H9 (cell line): ENCODE data around the gene MARF1. TPM values are rescaled to one million over a fixed set of nuclear protein-coding genes. Genes with fewer than 3 reads are reported as not detected.

Source experiments
- DNase-seq: peaks from one replicate; pipeline ENCODE4 v3.0.0-alpha.2; 2017
- H2AFZ ChIP-seq: one replicate; pipeline ENCODE4 v1.6.1; 2013; ENCODE audit warnings: mild to moderate bottlenecking, low read length, control low read depth, moderate library complexity
- H2AK5ac ChIP-seq: 2 replicates; pipeline ENCODE4 v1.6.1; 2013; ENCODE audit warnings: low read length, control low read depth, mixed read lengths; ENCODE audit not compliant: insufficient read length
- H2BK120ac ChIP-seq: one replicate; pipeline ENCODE4 v1.6.1; 2013; ENCODE audit warnings: low read depth, mild to moderate bottlenecking, low read length, control low read depth, inconsistent platforms; ENCODE audit not compliant: poor library complexity, severe bottlenecking
- H2BK12ac ChIP-seq: 2 replicates; pipeline ENCODE4 v1.6.1; 2013; ENCODE audit warnings: low read length, control low read depth, mixed read lengths, low read depth; ENCODE audit not compliant: insufficient read length
- H2BK15ac ChIP-seq: 2 replicates; pipeline ENCODE4 v1.6.1; 2013; ENCODE audit warnings: low read depth, low read length, control low read depth
- H2BK20ac ChIP-seq: one replicate; pipeline ENCODE4 v1.6.1; 2013; ENCODE audit warnings: low read depth, mild to moderate bottlenecking, low read length, control low read depth, inconsistent platforms; ENCODE audit not compliant: poor library complexity, severe bottlenecking
- H2BK5ac ChIP-seq: 2 replicates; pipeline ENCODE4 v1.6.1; 2013; ENCODE audit warnings: low read length, control low read depth, mixed read lengths; ENCODE audit not compliant: insufficient read length
- H3K14ac ChIP-seq: 2 replicates; pipeline ENCODE4 v1.6.1; 2013; ENCODE audit warnings: low read length, control low read depth; ENCODE audit not compliant: insufficient read depth
- H3K18ac ChIP-seq: 2 replicates; pipeline ENCODE4 v1.6.1; 2013; ENCODE audit warnings: low read depth, mild to moderate bottlenecking, mixed read lengths, low read length, control low read depth; ENCODE audit not compliant: insufficient read length
- H3K23ac ChIP-seq: 2 replicates; pipeline ENCODE4 v1.6.1; 2013; ENCODE audit warnings: low read length, control low read depth, mixed read lengths, low read depth; ENCODE audit not compliant: insufficient read length
- H3K23me2 ChIP-seq: 2 replicates; pipeline ENCODE4 v1.6.1; 2013; ENCODE audit warnings: low read depth, mild to moderate bottlenecking, mixed read lengths, low read length, control low read depth; ENCODE audit not compliant: insufficient read length, poor library complexity, severe bottlenecking
- H3K27ac ChIP-seq: 2 replicates; pipeline ENCODE4 v1.5.1; 2013; ENCODE audit warnings: low read length, control low read depth, mixed read lengths, low read depth; ENCODE audit not compliant: insufficient read length
- H3K27me3 ChIP-seq: 2 replicates; pipeline ENCODE4 v1.6.1; 2013; ENCODE audit warnings: low read length, control low read depth, inconsistent platforms; ENCODE audit not compliant: insufficient read depth
- H3K4ac ChIP-seq: 2 replicates; pipeline ENCODE4 v1.6.1; 2013; ENCODE audit warnings: low read depth, mild to moderate bottlenecking, control low read depth, inconsistent platforms, low read length, moderate library complexity
- H3K4me1 ChIP-seq: 2 replicates; pipeline ENCODE4 v1.6.1; 2013; ENCODE audit warnings: low read length, control low read depth, inconsistent platforms; ENCODE audit not compliant: insufficient read depth
- H3K4me2 ChIP-seq: 2 replicates; pipeline ENCODE4 v1.6.1; 2013; ENCODE audit warnings: low read length, control low read depth, mixed read lengths; ENCODE audit not compliant: insufficient read length, insufficient read depth
- H3K56ac ChIP-seq: 2 replicates; pipeline ENCODE4 v1.6.1; 2013; ENCODE audit warnings: low read depth, mild to moderate bottlenecking, mixed read lengths, low read length, control low read depth; ENCODE audit not compliant: insufficient read length
- H3K79me1 ChIP-seq: 2 replicates; pipeline ENCODE4 v1.6.1; 2013; ENCODE audit warnings: low read depth, mild to moderate bottlenecking, moderate library complexity, low read length, control low read depth, inconsistent platforms; ENCODE audit not compliant: insufficient read depth, poor library complexity, severe bottlenecking
- H3K79me2 ChIP-seq: 2 replicates; pipeline ENCODE4 v1.6.1; 2013; ENCODE audit warnings: low read length, control low read depth, inconsistent platforms; ENCODE audit not compliant: insufficient read depth
- H3K9ac ChIP-seq: 2 replicates; pipeline ENCODE4 v1.6.1; 2013; ENCODE audit warnings: low read length, control low read depth, mixed read lengths; ENCODE audit not compliant: insufficient read length; ENCODE audit errors: extremely low read depth
- H3K9me3 ChIP-seq: one replicate; pipeline ENCODE4 v1.6.1; 2013; ENCODE audit warnings: low read depth, low read length, inconsistent platforms; ENCODE audit not compliant: control insufficient read depth
- H3T11ph ChIP-seq: one replicate; pipeline ENCODE4 v1.6.1; 2013; ENCODE audit warnings: mild to moderate bottlenecking, low read length, control low read depth, inconsistent platforms
- H4K20me1 ChIP-seq: one replicate; pipeline ENCODE4 v1.6.1; 2013; ENCODE audit not compliant: control insufficient read depth, insufficient read length, insufficient read depth
- H4K5ac ChIP-seq: 2 replicates; pipeline ENCODE4 v1.6.1; 2013; ENCODE audit warnings: low read depth, mild to moderate bottlenecking, mixed read lengths, low read length, control low read depth; ENCODE audit not compliant: insufficient read length
- H4K8ac ChIP-seq: replicated peaks from 2 replicates; pipeline ENCODE4 v1.6.1; 2013; ENCODE audit warnings: low read length, control low read depth, mixed read lengths, low read depth; ENCODE audit not compliant: insufficient read length
- H4K91ac ChIP-seq: 2 replicates; pipeline ENCODE4 v1.6.1; 2013; ENCODE audit warnings: low read depth, mild to moderate bottlenecking, moderate library complexity, mixed read lengths, low read length, control low read depth; ENCODE audit not compliant: insufficient read length
- H3K27ac Mint-ChIP-seq, 3 experiments: 2 replicates in 2 of 3; 3 replicates in 1 of 3; pipeline ENCODE4 v1.8.0; 2020 to 2021; ENCODE audit warnings: mixed read lengths in 3 of 3, mild to moderate bottlenecking in 1 of 3, moderate library complexity in 1 of 3
- H3K27me3 Mint-ChIP-seq: 2 replicates; pipeline ENCODE4 v1.8.0; 2021; ENCODE audit warnings: low read depth, mild to moderate bottlenecking, moderate library complexity, mixed read lengths
- H3K36me3 Mint-ChIP-seq, 3 experiments: 2 replicates in 2 of 3; 3 replicates in 1 of 3; pipeline ENCODE4 v1.8.0; 2020 to 2021; ENCODE audit warnings: low read depth in 3 of 3, mixed read lengths in 3 of 3; ENCODE audit not compliant: insufficient read depth in 1 of 3
- H3K4me1 Mint-ChIP-seq, 2 experiments: 2 replicates each; pipeline ENCODE4 v1.8.0; 2020; ENCODE audit warnings: mixed read lengths in 2 of 2
- H3K4me3 Mint-ChIP-seq, 2 experiments: 2 replicates in 1 of 2; 3 replicates in 1 of 2; pipeline ENCODE4 v1.8.0; 2020 to 2021; ENCODE audit warnings: mild to moderate bottlenecking in 2 of 2, mixed read lengths in 2 of 2, moderate library complexity in 1 of 2
- H3K9me3 Mint-ChIP-seq, 2 experiments: 2 replicates in 1 of 2; 3 replicates in 1 of 2; pipeline ENCODE4 v1.8.0; 2020; ENCODE audit warnings: mild to moderate bottlenecking in 2 of 2, mixed read lengths in 2 of 2, moderate library complexity in 1 of 2
- WGBS: extraction: QIAGEN DNeasy Blood & Tissue Kit; methylation state at CpG from one replicate; pipeline ENCODE4 v1.1.7; 2013; ENCODE audit warnings: missing lambda C conversion rate, low lambda C conversion rate, mixed read lengths; ENCODE audit not compliant: insufficient read length; ENCODE audit errors: extremely low coverage; 5-methylcytosine and 5-hydroxymethylcytosine counted together
- total RNA-seq: library from RNA; stranded (reverse); gene quantifications from 2 replicates; pipeline ENCODE4 v1.2.1, GENCODE V29; 2021
- TF ChIP-seq, protein P1 (sequence below): fragments of 200-600 bp; sonication (generic); conservative IDR thresholded peaks from 3 replicates; pipeline ENCODE4 v1.8.0; 2021; ENCODE audit warnings: antibody characterized with exemption, mild to moderate bottlenecking

MARF1 gene
- total RNA-seq, 1 experiment from 2014 or later: 23.3 TPM

DNA sequence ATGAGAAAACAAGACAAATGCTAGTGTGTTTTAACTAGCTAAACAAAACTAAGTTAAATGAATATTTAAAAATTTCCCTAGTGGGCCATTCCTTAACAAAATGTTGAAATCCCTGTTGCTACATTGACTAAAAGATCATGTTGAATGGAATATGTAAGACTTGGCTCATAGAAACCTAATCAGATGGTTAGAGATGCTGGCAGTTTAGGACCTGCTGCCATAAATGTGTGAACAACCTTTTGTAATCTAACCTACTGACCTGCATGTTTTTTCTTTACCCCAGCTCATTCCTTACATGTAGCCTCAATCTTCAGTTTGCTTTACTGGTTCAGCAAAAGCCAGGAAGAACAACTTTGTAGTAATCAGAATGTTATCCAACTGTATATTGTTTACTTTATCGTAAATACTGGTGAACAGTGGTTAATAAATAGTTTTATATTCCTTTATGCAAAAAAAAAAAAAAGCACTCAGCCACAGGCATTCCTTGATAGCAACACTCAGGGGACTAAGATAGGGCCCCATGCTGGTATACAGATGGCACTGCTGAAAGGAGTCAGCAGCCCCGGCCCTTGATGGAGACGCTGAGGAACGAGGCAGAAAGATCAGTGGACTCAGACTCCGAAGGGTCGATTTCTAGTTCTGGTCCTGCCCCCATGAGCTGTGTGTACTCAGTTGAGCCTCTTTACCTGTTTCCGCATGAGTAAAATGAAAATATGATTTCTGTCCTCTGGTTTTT, 78.2 kb downstream of the MARF1 start:
- peak overlapping the region in 1 of 3 experiments; percentile 58; a peak in 1 of 7 replicates for H3K27ac Mint-ChIP-seq
- no peak overlapping the region for H3K56ac ChIP-seq
- no peak overlapping the region for H3K4me2 ChIP-seq
- H2BK120ac ChIP-seq: no peak overlapping the region
- H3K18ac ChIP-seq: no peak overlapping the region
- H3K23ac ChIP-seq: no peak overlapping the region
- no peak overlapping the region for H3K4ac ChIP-seq
- no peak overlapping the region for H4K8ac ChIP-seq
- no peaks in the 10 kb centered on the region for H3K79me1 ChIP-seq
- H4K5ac ChIP-seq: no peak overlapping the region
- H2BK20ac ChIP-seq: no peak overlapping the region
- H3T11ph ChIP-seq: no peak overlapping the region
- TF ChIP-seq, protein P1, sequence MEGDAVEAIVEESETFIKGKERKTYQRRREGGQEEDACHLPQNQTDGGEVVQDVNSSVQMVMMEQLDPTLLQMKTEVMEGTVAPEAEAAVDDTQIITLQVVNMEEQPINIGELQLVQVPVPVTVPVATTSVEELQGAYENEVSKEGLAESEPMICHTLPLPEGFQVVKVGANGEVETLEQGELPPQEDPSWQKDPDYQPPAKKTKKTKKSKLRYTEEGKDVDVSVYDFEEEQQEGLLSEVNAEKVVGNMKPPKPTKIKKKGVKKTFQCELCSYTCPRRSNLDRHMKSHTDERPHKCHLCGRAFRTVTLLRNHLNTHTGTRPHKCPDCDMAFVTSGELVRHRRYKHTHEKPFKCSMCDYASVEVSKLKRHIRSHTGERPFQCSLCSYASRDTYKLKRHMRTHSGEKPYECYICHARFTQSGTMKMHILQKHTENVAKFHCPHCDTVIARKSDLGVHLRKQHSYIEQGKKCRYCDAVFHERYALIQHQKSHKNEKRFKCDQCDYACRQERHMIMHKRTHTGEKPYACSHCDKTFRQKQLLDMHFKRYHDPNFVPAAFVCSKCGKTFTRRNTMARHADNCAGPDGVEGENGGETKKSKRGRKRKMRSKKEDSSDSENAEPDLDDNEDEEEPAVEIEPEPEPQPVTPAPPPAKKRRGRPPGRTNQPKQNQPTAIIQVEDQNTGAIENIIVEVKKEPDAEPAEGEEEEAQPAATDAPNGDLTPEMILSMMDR: no peak
- no peaks in the 10 kb centered on the region for H4K20me1 ChIP-seq
- no peak overlapping the region for H3K9ac ChIP-seq
- H3K4me3 Mint-ChIP-seq: no peak overlapping the region
- no peak overlapping the region for H4K91ac ChIP-seq
- H3K79me2 ChIP-seq: no peaks in the 10 kb centered on the region
- H3K23me2 ChIP-seq: no peaks in the 10 kb centered on the region
- peaks cover 0 to 6% (median 4%) of the 10 kb centered on the region in 3 experiments; a peak in 3 of 7 replicates for H3K36me3 Mint-ChIP-seq
- H3K4me1 ChIP-seq: no peaks in the 10 kb centered on the region; the same call in 1 of the 2 replicates
- no CpG with 5 or more reads among the region's 7 CpGs for WGBS
- no peak for DNase-seq
- no peak overlapping the region for H2BK12ac ChIP-seq
- H2BK15ac ChIP-seq: no peak overlapping the region
- no peak overlapping the region for H3K27ac ChIP-seq
- H2BK5ac ChIP-seq: no peak overlapping the region
- H2AK5ac ChIP-seq: no peak overlapping the region
- H3K14ac ChIP-seq: no peak overlapping the region; the same call in 1 of the 2 replicates
- no peak overlapping the region for H2AFZ ChIP-seq
- no peaks in the 10 kb centered on the region for H3K9me3 Mint-ChIP-seq
- H3K27me3 Mint-ChIP-seq: no peaks in the 10 kb centered on the region
- no peaks in the 10 kb centered on the region for H3K9me3 ChIP-seq
- peaks cover 13 to 17% of the 10 kb centered on the region in 2 experiments for H3K4me1 Mint-ChIP-seq
- H3K27me3 ChIP-seq: no peaks in the 10 kb centered on the region
